ENCODE results near the gene MTERF4. TPM values are rescaled to one million over a fixed set of nuclear protein-coding genes. Genes with fewer than 3 reads are reported as not detected.

The MTERF4 gene
- total RNA-seq, 1 donor from 2014 or later = 32.7 TPM

- DNase-seq (ENCODE audit: low spot score) = no peak
Measured at GRCh38 chr2:241070361-241070760, 31.7 kb downstream of the MTERF4 start.

GRCh38 chr2:241069821-241070281, 32.2 kb downstream of the MTERF4 start:
- no peak for DNase-seq (ENCODE audit: low spot score)

GRCh38 chr2:241068942-241069810, 32.9 kb downstream of the MTERF4 start:
- DNase-seq (ENCODE audit: low spot score) = no peak

- DNase-seq (ENCODE audit: low spot score) = no peak
Measured at GRCh38 chr2:241068136-241068941, 33.7 kb downstream of the MTERF4 start.

GRCh38 chr2:241067501-241068135, 34.5 kb downstream of the MTERF4 start:
- DNase-seq (ENCODE audit: low spot score) = no peak

- no peak for DNase-seq (ENCODE audit: low spot score)
Measured at GRCh38 chr2:241066893-241067341, 35.2 kb downstream of the MTERF4 start.

- no peak for DNase-seq (ENCODE audit: low spot score)
Measured at GRCh38 chr2:241066171-241066892, 35.8 kb downstream of the MTERF4 start.

- DNase-seq (ENCODE audit: low spot score) = no peak
Measured at GRCh38 chr2:241065355-241065803, 36.7 kb downstream of the MTERF4 start.

- no peak for DNase-seq (ENCODE audit: low spot score)
Measured at GRCh38 chr2:241064802-241065354, 37.2 kb downstream of the MTERF4 start.

GRCh38 chr2:241064008-241064801, 37.9 kb downstream of the MTERF4 start:
- peak; percentile 32 for DNase-seq (ENCODE audit: low spot score)

- no peak for DNase-seq (ENCODE audit: low spot score)
Measured at GRCh38 chr2:241063587-241063986, 38.5 kb downstream of the MTERF4 start.

GRCh38 chr2:241063093-241063551, 39.0 kb downstream of the MTERF4 start:
- no peak for DNase-seq (ENCODE audit: low spot score)

GRCh38 chr2:241062389-241063092, 39.5 kb downstream of the MTERF4 start:
- no peak for DNase-seq (ENCODE audit: low spot score)

GRCh38 chr2:241061275-241061674, 40.8 kb downstream of the MTERF4 start:
- no peak for DNase-seq (ENCODE audit: low spot score)

- DNase-seq (ENCODE audit: low spot score) = no peak
Measured at GRCh38 chr2:241053576-241054251, 48.4 kb downstream of the MTERF4 start.

- DNase-seq (ENCODE audit: low spot score) = no peak
Measured at GRCh38 chr2:241052677-241053360, 49.3 kb downstream of the MTERF4 start.

- DNase-seq (ENCODE audit: low spot score) = peak; percentile 8
Measured at GRCh38 chr2:241051578-241052487, 50.3 kb downstream of the MTERF4 start.

Data from mucosa of gallbladder (tissue), 1 donor.